Activated CD8-positive, alpha-beta memory T cell treated with anti-CD3 and anti-CD28 coated beads for 24 hours (primary cell): Measurements from ENCODE around the gene ANKMY1.
A peak's percentile ranks its signal among the peaks of the same experiment; 100 is the strongest.

ENCODE experiments used
- DNase-seq: peaks from one replicate; pipeline ENCODE4 v3.0.0-alpha.2; 2020

Gene ANKMY1

DNA sequence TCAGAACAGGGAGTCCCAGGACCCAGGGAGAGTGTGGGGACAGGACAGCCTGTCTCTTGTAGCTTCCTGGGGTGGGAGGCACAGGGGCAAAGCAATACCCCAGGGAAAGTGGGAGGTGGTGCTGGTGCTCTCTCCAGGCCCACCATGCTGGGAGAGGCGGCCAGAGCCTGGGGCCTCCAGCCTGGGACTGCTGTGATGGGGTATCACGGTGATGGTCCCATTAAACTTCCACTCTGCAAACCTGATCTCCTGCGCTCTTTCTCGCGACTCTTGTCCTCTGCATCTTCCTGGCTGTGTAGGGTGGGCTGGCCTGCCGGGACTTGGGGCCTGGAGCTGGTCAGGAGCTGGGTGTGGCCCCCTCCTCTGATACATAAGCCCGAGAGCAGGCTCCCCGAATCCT lies 20.7 kb upstream of the ANKMY1 start:
- no peak for DNase-seq

DNA sequence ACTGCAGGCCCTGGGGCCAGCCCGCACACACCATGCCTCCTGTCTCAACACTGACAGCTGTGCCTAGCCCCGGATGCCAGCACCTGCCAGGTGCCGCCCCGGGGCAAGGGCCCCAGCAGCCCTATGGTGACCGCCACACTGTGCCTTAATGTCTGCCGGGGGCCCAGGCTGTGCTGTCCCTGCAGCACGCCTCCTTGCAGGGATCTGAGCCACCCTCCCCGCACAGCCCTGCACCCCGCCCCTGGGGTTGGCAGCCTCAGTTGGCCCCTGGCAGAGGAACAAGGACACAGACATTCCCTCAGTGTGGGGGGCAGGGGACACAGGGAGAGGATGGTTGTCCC lies 20.3 kb upstream of the ANKMY1 start:
- DNase-seq = no peak

DNA sequence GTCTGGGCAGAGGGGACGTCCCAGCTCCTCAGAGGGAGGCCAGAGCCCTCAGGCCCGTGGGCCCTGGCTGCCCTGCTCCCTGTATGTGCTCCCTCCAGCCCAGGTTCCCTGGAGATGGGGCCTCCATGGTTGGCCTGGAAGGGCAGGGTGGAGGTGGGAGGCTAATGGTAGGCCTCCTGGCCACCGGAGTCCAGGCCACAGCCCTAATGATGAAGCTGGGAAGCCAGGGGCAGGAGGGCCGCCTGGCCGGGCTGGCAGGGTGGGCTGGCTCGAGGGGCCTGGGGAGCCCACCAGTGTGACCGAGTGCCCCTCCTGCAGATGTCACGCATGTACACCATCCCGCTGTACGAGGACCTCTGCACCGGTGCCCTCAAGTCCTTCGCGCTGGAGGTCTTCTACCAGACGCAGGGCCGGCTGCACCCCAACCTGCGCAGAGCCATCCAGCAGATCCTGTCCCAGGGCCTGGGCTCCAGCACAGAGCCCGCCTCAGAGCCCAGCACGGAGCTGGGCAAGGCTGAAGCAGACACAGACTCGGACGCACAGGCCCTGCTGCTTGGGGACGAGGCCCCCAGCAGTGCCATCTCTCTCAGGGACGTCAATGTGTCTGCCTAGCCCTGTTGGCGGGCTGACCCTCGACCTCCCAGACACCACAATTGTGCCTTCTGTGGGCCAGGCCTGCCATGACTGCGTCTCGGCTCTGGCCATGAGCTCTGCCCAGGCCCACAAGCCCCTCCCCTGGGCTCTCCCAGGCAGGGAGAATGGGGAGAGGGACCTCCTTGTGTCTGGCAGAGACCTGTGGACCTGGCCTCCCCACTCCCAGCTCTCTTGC lies 19.7 kb upstream of the ANKMY1 start:
- no peak for DNase-seq

DNA sequence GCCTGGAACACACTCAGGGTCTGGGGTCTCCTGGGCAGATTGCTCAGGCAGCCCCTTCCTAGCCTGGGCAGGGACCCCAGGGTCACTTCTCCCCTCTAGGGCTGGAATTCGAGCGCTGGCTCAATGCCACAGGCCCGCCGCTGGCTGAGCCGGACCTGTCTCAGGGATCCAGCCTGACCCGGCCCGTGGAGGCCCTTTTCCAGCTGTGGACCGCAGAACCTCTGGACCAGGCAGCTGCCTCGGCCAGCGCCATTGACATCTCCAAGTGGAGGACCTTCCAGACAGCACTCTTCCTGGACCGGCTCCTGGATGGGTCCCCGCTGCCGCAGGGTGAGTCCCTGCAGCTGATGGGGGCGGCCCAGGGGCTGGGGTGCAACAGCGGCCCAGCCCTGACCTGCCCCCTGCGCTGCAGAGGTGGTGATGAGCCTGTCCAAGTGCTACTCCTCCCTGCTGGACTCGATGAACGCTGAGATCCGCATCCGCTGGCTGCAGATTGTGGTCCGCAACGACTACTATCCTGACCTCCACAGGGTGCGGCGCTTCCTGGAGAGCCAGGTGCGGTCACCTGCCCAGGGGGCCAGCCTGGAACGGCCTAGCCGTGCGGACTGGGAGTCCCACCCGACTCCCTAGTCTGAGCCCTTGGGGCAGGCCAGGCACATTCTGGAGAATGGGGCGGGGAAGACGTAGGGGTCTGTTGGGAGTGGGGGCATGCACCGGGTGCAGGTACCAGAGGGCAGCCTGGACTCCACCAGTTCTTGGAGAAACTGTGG lies 18.8 kb upstream of the ANKMY1 start:
- no peak for DNase-seq

DNA sequence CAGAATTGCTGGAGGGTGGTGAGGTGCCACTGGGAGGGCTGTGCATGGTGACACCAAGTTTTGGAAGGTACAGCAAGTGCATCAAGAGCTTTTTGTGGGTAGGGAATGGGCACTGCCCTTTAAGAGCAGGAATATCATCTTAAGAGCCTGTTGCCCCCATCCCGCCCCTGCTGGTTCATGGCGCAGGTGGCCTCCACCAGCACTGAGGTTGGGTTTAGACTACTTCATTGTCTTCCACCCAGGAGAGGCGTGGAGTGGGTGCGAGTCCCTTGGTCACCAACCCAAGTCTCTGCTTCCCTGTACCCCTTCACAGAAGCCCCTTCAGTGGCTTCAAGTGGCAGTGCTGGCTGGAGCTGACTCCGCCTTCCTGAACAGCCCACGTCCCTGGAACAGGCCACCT lies 18.2 kb upstream of the ANKMY1 start:
- DNase-seq = no peak

DNA sequence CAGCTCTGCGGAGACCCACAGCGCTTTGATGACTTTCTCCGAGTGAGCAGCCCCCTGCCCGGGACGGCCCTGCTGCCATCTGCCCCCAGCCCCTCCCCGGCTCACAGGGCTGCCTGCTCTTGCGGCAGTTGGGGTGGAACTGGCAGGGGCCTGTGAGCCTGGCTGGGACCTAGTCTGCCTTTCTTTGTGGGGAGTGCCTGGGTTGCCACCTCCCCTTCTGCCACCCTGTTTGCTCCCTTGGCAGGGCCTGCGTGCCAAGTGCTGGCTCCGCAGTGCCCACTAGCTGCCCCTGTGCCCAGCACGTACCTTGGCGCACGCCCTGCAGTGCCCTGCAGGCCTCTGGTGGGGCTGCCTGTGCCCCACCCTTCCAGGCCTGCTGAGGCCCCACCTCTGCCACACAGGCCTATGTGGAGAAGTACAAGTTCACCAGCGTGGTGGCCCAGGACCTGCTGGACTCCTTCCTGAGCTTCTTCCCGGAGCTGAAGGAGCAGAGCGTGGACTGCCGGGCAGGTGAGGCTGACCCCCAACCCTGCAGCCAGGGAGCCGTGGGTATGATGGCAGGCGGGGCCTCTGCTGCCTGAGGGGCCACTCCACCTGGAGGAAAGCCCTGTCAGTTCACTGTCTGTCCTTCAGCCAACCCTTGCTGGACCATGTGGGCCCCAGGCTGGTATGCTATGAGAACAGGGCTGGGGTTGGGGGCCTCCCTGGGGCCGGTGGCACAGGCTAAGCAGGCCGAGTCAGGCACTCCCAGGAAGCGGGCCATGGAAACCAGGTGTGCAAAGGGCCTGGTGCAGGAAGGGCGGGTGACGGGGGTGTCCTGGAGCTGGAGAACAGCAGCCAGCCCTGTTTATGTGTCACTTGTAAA lies 17.5 kb upstream of the ANKMY1 start:
- no peak for DNase-seq

DNA sequence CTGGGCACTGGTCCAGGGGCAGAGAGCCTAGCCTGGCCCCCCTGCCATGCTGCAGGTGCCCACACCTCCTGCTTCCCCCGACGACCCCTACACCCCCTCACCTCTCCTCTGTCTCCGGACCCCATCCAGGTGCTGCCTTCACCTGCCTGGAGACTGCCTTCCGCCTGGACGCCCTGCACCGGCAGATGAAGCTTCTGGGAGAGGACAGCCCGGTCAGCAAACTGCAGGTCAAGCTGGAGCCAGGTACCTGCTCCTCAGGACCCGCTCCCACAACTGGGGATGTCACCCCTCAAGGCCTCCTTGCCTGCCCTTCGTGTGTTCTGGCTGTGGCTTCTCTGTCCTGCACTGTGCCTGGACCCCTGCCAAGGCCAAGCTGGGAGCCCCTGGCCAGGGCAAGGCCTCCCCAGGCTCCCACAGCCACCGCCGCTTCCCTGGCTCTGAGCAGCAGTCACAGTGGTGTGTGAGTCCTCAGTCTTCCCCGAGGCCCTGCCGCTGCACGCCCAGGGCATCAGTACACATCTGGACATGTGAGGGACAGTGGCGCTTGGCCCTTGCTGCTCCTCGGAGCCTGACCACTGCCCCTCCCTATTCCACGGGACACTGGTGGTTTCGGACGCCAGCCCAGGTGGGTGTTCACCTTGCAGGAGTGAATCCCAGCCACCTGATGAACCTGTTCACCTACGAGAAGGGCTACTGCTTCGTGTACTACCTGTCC lies 16.8 kb upstream of the ANKMY1 start:
- no peak for DNase-seq

DNA sequence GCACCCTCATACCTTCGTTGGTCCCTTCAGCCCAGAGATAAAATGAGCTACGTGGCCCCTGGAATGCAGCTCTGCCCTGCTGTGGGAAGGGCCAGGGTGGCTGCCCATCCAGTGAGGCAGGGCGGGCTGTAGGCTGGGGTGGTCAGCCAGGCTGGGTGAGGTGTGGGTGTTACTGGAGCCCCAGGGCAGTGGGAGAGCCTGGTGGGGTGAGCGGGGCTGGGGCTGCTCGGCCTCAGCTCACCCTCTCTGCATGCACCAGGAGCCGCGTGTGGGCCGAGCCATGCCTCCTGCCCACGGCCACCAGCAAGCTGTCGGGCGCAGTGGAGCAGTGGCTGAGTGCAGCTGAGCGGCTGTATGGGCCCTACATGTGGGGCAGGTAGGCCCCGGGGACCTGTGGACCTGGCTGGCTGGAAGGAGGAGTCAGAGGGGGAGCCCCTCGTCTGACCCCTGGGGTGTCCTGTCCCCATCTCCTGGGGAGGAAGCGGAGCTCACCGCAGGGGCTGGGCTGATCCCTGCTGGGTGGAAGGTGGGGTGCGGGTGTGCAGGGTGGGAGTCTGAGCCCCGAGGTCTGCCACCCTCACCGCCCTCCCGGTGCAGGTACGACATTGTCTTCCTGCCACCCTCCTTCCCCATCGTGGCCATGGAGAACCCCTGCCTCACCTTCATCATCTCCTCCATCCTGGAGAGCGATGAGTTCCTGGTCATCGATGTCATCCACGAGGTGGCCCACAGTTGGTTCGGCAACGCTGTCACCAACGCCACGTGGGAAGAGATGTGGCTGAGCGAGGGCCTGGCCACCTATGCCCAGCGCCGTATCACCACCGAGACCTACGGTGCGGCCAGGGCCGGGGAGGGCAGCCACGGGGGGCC lies 16.0 kb upstream of the ANKMY1 start:
- no peak for DNase-seq

DNA sequence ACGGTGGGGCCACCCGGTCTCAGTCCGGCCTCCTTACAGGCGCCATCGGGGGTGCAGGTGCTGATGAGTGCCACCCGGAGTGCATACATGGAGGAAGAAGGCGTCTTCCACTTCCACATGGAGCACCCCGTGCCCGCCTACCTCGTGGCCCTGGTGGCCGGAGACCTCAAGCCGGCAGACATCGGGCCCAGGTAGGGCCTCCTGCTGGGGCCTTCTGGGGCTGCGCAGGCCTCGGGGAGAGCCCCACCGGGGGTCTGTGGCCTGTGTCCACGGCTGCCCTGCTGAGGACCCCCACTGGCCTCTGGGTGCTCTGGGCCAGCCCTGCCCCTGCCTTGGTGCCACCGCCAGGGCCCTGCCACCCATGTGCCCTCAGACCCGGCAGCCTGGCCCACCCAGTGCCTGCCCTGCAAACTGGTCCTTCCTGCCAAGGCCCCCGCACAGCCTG lies 15.3 kb upstream of the ANKMY1 start:
- no peak for DNase-seq

DNA sequence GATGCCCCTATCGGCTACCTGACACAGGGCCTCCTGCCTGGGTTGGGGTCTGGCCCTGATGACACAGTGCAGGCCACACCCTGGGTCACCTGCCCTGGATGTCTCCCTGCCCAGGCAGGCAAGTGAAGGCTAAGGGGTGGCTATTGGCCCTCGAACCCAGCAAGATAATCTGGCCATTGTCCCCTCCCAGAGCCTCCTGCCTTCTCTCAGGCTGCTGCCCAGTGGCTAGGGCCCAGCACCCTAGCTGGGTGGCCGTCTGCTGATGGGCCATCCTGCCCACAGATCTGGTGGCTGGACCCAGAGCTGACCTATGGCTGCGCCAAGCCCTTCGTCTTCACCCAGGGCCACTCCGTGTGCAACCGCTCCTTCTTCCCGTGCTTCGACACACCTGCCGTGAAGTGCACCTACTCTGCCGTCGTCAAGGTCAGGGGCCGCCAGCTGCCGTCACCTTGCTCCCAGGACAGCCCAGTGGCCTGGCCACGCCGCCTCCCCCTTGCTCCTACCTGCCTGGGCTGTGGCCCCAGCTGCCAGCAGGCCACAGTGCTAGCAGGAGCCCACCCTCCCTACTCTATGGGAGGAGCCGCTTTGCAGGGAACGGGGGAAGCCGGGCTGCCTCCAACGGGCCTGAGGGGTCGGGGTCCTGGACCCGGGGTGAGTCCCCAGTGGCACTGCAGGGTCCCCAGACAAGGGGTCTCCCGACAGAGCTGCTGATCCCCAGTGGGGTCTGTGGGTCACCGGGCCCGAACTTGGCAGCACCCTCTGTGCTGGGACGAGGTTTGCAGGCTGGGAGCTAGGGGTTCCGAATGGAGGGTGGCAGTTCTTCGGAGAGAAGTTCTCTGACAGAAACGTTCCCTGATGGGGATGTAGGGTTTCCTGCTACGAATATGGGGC lies 14.6 kb upstream of the ANKMY1 start:
- DNase-seq = no peak

DNA sequence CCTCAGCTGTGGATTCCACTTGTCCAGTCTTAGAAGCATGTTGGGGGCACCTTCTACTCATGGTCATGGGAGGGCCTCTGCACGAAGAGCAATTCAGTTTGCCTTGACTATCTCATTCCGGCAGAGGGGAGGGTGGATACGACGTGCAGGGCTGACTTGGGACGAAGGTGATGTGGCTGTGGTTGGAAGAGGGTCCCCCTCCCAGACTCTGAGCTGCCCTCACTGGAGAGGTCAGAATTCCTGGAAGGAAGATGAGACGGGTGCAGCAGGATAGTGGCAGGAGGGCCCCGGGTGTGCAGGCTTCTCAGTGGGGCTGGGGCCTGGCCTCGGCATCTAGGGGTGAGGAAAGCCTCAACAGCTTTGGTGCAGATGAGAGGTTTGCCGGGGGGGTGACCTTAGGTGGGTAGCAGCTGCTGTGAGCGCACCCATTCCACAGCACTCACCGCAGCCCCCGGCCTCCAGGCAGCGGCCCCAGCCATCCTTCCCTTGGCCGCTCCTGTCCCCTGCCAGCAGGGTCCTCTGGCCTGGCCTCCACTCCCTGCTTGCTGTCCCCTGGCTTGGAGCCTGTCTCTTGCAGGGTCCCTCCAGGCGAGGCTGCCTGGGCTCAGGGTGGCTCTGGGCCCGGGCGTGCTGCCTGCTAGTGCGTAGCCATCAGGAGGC lies 13.7 kb upstream of the ANKMY1 start:
- no peak for DNase-seq

DNA sequence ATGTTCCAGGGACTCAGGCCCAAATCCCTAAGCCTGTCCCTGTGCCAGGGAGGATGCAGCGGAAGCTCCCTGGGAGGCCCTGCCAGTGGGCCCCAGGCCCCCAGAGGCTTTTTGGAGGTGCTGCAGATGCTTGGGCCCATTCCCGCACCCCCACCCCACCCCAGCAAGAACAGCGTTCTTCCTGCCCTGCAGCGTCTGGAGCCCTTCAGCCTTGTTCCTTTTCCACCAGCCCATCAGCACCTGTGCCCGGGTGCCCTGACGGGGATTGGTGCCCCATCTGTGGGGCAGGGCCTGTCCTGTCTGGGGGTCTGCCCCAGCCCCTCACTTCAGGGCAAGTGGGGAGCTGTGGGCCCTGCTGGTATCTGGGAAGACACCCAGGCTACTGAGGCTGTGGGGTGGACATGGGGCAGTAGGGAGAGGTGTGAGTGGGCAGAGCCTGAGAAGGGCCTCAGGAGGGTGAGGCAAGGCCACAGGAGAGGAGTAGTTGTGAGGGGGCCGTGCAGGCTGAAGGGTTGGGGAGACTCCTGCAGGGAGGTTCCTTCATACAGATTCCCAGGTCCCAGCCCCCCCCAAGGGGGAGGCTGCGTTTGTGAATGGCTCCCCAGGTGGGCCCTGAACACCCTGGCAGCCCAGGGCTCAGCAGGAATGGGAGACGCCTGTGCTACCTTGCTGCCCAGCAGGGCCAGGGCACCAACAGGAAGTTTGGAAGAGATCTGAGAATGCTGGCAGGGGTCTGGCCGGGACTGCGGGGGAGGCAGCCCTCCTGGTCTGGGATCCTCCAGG lies 12.9 kb upstream of the ANKMY1 start:
- no peak for DNase-seq

DNA sequence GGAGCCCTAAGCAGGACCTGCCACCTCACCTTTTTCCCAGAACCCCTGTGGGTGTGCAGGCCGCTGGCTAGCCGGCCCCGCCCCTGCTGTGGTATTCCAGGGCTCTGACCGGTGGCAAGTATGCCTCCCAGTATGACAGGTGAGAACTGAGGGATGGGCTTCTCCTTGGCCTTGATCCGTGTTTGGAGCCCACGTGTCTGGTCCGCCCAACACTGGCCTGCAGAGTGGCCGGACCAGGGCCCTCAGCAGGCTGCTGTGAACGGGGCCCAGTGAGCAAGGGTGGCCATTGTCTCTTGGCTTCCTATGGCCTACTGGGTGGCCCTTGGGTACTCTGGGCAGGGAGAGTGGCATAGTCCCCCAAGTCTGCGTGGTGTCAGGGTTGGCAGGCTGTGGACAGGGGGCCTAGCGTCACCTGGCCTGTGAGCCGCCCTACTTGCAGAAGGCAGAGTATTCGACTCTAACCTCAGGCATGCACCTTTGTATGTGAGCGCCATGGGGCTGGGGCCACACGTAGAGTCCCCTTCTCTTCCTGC lies 12.3 kb upstream of the ANKMY1 start:
- DNase-seq = peak; percentile 60

DNA sequence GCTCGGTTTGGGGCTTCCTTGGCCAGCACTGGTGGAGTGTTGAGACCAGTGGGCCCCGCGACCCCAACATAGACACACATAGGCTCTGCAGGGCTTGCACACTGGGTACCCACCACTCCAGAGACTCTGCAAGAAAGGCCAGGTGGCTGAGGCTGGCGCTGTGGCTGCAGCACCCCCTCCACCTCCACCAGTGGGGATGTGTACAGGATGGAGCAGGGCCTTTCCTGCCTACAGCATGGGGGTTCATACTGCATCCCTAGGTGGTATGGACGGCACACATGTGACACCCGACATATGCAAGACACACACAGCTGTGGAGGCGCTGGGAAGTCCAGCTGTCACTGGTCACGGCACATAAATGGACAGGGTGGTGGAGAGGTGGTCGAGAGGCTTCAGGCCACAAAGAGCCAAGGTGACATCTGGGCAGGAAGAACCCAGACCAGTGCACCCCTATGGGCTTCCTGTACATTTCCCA lies 11.8 kb upstream of the ANKMY1 start:
- DNase-seq = peak; percentile 72

DNA sequence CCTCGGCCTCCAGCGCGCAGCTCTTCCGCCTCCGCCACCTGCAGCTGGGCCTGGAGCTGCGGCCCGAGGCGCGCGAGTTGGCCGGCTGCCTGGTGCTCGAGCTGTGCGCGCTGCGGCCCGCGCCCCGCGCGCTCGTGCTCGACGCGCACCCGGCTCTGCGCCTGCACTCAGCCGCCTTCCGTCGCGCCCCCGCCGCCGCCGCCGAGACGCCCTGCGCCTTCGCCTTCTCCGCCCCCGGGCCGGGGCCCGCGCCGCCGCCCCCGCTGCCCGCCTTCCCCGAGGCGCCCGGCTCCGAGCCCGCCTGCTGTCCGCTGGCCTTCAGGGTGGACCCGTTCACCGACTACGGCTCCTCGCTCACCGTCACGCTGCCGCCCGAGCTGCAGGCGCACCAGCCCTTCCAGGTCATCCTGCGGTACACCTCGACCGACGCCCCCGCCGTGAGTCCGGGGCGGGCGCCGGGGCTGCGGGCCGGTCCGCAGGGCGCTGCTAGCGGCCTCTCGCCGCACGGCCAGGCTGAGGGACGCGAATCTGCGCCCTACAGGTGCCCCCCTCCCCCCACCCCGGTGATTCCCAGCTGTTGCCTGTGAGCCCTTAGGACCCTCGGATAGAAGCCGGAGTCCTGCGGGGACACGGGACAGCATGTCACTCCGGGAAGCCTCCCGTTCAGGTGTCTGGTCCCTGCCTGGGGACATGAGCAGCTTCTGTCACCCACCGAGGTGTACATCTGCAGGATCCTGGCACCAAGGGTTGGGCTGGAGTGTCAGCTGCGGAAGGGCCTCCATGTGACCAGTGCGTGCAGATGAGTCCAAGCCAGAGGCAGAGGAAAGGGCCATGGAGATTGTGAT lies 11.1 kb upstream of the ANKMY1 start:
- DNase-seq = peak; percentile 78

DNA sequence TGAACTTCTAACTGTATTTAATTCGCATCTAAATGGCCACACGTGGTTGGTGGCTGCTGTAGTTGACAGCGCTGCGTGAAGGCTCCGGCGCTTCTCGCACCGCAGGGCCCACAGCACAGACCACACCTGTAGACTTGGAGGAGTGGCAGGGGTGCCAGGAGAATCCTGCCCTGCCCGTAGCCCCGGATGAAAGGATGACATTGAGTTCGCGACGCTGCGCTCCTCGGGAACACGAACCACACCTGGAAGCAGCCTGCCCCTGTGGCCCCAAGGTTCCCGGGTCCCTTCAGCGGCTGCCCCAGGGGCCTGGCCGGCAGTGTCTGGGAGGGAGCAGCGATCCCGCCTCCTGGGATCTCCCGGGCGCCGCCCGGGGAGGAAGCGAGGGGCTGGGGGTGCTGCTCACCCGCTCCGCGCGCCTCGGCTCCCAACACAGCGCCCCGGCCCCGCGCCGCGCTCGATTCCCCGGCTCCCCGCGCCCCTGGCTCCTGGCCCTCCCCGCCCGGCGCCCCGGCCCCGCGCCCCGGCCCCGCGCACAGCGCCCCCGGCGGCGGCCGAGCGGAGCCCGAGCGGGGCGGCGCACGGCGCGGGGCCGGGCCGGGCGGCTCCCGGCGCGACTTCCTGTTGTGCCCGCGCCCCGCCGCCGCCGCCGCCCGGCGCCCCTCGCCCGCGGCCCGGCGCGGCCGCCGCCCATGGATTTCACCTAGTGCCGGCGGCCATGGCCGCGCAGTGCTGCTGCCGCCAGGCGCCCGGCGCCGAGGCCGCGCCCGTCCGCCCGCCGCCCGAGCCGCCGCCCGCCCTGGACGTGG lies 10.3 kb upstream of the ANKMY1 start, which contains the start of gene RNPEPL1:
TSS of gene RNPEPL1 (plus strand) at position 613 of the 806 bp plus-strand sequence. CDS start at position 716, 103 bp downstream.
- peak; percentile 81 for DNase-seq
